T-helper 17 cell (primary cell): ENCODE results near the gene FNDC1. TPM values are rescaled to one million over a fixed set of nuclear protein-coding genes. Genes with fewer than 3 reads are reported as not detected.

Experiments
- ATAC-seq: fragments of 150-1000 bp; cut with Tn5 transposase; 2 replicates; pipeline ENCODE4 v1.10.0; 2021; ENCODE audit warnings: mild to moderate bottlenecking, moderate library complexity
- DNase-seq, 3 donors: peaks; one replicate each; pipeline versions ENCODE4 v3.0.0 to v3.0.0-alpha.2; 2020 to 2021
- H3K9me3 ChIP-seq: one replicate; pipeline ENCODE4 v1.7.0; 2013; ENCODE audit warnings: low read length, mild to moderate bottlenecking; ENCODE audit not compliant: control insufficient read depth, poor library complexity, severe bottlenecking
- H3K27ac Mint-ChIP-seq: one replicate; pipeline ENCODE4 v1.8.0; 2022; ENCODE audit warnings: mild to moderate bottlenecking, moderate library complexity, mixed read lengths
- H3K27me3 Mint-ChIP-seq: one replicate; pipeline ENCODE4 v1.8.0; 2022; ENCODE audit warnings: mixed read lengths
- H3K36me3 Mint-ChIP-seq: one replicate; pipeline ENCODE4 v1.8.0; 2022; ENCODE audit warnings: low read depth, mixed read lengths
- H3K4me1 Mint-ChIP-seq: one replicate; pipeline ENCODE4 v1.8.0; 2022; ENCODE audit warnings: mild to moderate bottlenecking, mixed read lengths
- H3K4me3 Mint-ChIP-seq: one replicate; pipeline ENCODE4 v1.8.0; 2022; ENCODE audit warnings: mild to moderate bottlenecking, moderate library complexity, mixed read lengths
- total RNA-seq, 4 donors: library from RNA in 2 of 4; stranded (reverse) in 2 of 4; gene quantifications; one replicate each; pipeline ENCODE4 v1.2.3 and lab custom pipeline; 2022 to 2026

Gene FNDC1
- total RNA-seq, 2 donors from 2014 or later, result not detected

DNA sequence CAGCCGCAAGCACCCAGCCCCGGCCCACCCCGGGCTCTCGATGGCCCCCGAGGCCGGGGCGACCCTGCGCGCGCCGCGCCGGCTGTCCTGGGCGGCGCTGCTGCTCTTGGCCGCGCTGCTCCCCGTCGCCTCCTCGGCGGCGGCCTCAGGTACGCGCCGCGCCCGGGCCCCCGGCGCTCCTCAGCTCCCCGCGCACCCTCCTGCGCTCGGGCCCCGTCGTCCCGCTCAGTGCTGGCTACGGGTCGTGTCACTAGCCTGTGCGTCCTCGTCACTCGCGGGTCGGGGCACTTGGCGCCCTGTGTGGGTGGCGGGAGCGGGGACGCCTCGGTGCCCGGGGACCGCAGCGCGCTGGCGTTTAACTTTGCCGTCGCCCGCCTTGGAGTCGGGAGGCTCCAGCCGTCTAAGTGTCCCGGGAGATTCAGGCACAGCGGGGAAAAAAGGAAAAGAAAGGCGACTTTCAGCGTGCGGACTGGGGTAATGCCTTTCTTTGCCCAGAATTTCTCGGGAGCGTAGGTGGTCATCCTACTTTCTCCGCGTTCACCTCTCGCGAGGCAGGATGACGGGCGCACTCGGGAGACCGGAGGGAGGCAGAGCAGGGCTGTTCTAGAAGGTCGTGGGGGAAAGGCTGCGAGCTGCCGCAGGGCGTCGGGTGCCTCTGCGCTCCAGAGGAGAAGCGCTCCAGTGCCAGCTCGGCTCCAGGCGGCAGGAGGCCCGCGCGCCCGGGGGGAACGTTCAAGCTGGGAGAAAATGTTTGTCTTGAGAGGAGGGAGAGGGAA is 545 bp downstream of the FNDC1 start:
- ATAC-seq, result peak; percentile 60
- H3K9me3 ChIP-seq, result no peaks in the 10 kb centered on the region
- Mint-ChIP-seq H3K36me3 (peaks cover 3% of the 10 kb centered on the region), H3K27me3 (peaks cover 89% of the 10 kb centered on the region), H3K4me3 (peak overlapping the region; percentile 83), H3K4me1 (peaks cover 24% of the 10 kb centered on the region), H3K27ac (no peak overlapping the region)
- no peak for DNase-seq

DNA sequence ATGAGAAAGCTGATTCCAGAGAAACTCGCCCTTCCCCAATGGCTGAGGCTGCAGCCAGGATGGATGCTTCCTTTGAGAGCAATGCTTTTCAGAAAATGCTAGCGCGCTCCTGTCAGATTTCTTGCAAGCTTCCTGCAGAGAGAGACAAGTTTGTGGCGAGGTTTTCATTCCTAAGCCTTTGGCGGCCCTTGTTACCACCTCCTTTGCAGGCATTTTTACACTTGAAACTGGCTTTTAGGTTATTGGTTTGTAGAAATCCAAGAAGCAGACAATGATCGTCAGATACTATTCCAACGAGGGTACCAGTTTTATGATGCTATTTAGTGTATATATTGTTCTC is 1.1 kb downstream of the FNDC1 start:
- Mint-ChIP-seq H3K36me3 (peaks cover 3% of the 10 kb centered on the region), H3K4me1 (peaks cover 24% of the 10 kb centered on the region), H3K27ac (no peak overlapping the region), H3K27me3 (peaks cover 84% of the 10 kb centered on the region), H3K4me3 (peak overlapping the region; percentile 83)
- ATAC-seq, result no peak
- no peak for DNase-seq
- no peaks in the 10 kb centered on the region for H3K9me3 ChIP-seq

DNA sequence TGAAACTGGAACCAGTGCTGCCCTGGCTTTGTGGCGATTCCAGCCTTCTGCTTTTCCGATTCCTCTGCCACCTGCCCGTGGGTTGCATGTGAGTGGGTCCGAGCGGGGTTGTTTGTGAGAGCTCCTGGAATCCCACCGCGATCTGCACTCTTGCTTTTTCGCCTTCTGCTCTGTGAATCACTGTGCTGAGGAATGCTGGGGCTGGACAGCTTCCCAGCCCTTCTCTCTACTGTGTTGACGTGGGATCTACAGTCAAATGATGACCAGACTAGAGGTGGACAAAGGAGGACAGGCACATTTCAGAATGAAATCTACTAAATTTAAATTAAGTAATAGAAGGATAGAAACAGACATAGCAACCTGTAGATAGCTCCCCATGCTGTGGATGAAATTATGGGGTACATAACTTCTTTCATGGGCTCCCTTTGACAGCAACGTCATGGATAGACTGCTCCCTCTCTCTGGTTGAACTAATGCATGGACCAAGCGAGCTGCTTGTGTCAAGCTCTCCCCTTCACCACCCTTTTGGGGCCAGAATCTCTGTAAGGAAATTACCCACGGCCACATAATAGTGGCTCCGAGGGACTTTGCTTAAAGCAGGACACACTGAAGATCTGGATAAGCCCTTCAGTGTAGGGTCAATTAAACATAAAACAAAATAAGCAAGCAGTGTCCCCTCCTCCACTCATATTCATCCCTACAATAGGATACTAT is 2.0 kb downstream of the FNDC1 start:
- Mint-ChIP-seq H3K4me3 (peak overlapping the region; percentile 36), H3K4me1 (peaks cover 24% of the 10 kb centered on the region), H3K27me3 (peaks cover 84% of the 10 kb centered on the region), H3K27ac (no peak overlapping the region), H3K36me3 (peaks cover 3% of the 10 kb centered on the region)
- no peak for ATAC-seq
- H3K9me3 ChIP-seq, result no peaks in the 10 kb centered on the region
- DNase-seq, result no peak

DNA sequence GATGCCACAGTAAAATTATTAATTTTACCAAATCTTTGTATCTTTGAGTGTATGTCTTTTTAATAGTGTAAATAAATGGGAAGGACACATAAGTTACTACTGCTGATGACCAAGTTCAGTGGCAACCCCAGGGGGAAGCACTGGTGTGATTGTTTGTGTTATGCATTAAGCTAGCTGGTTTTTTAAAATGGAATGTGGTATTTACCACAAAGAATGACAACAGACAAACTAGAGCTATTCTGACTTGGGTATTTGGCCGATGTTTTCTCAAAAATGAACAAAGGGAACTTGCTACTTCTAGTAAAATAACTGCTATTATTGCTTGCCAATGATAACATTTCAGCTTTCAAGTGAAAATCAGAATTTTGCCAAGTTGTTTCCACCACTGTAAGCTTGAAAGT is 2.9 kb downstream of the FNDC1 start:
- Mint-ChIP-seq H3K36me3 (no peaks in the 10 kb centered on the region), H3K4me1 (peaks cover 24% of the 10 kb centered on the region), H3K4me3 (no peak overlapping the region), H3K27me3 (peaks cover 82% of the 10 kb centered on the region), H3K27ac (no peak overlapping the region)
- ATAC-seq (no peak), DNase-seq (no peak)
- no peaks in the 10 kb centered on the region for H3K9me3 ChIP-seq

DNA sequence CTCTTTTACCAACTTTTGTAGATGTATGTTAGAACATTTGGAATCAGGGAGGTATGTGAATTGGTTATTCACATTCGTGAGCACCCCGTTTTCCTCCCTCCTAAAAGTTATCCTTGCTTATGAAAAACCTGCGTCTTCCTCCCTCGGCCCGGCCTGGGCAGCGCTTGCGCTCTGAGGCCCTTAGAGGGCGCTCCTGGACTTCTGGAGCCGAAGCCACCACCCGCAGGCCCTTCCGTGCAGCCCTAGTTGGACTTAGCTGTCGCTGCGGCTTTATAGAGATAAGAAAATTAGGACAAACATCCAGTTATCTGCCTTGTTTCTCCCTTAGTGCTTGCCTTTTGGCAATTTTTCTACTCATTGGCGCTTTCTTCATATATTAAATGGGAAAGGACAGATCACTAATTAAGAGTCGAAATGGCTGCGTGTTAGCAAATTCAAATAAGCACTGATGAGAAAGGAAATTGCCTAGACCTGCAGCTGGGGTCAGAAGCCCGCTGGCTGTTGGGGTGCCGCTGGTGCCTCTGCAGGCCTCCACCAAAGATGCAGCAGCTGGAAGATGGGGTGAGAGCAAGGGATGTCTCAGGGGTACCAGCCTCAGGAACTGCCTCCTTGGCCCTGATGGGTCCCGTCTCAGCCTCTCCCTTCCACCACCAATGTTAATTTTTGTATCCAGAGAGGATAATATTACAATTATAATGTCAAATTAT is 5.2 kb downstream of the FNDC1 start:
- H3K9me3 ChIP-seq, result no peaks in the 10 kb centered on the region
- H3K4me1 Mint-ChIP-seq, result peaks cover 18% of the 10 kb centered on the region
- H3K36me3 Mint-ChIP-seq, result peaks cover 4% of the 10 kb centered on the region
- ATAC-seq (peak; percentile 81), DNase-seq (peak; percentile 43 to 67 (median 49))
- peaks cover 73% of the 10 kb centered on the region for H3K27me3 Mint-ChIP-seq
- no peak overlapping the region for H3K4me3 Mint-ChIP-seq
- H3K27ac Mint-ChIP-seq, result no peak overlapping the region

DNA sequence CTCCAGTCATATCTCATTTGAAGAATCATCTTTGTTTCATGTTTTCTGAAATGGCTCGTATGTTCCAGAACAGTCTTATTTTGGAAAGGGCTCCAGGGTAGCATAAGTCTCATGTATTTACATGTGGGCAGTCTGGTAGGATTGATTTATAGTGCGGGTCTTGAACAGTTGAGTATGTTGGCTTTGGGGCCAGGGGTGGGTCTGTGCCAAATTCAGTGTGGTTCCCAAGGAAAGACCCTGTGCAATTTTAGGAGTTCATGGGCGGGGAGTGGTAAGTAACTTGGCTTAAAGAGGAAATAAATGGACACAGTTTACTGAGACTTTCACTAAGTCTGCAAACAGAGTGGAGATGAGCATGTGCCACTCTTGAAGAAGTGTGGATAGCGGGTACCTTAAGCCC is 7.7 kb downstream of the FNDC1 start:
- Mint-ChIP-seq H3K27ac (no peak overlapping the region), H3K27me3 (peaks cover 56% of the 10 kb centered on the region), H3K4me3 (peak overlapping the region; percentile 7), H3K36me3 (peaks cover 5% of the 10 kb centered on the region), H3K4me1 (peaks cover 17% of the 10 kb centered on the region)
- no peak for ATAC-seq
- DNase-seq, result no peak
- no peaks in the 10 kb centered on the region for H3K9me3 ChIP-seq

DNA sequence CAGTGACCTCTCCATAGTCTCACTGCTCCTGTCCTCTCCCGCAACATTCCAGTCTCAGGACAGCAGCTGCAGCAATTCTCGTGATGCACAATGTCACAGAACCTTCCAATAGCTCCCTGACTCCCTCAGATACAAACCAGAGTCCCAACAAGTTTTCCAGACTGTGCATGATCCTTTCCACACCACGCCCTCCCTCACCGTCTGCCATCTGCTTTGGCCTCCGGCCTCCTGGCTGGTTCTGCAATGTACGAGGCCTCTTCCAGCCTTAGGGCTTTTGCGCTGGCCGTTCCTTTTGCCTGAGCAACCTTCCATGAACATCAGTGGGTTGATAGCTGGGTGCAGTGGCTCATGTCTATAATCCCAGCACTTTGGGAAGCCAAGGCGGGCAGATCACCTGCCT is 9.6 kb downstream of the FNDC1 start:
- ATAC-seq, result no peak
- Mint-ChIP-seq H3K36me3 (peaks cover 8% of the 10 kb centered on the region), H3K27me3 (peaks cover 37% of the 10 kb centered on the region), H3K4me1 (peaks cover 29% of the 10 kb centered on the region), H3K4me3 (no peak overlapping the region), H3K27ac (no peak overlapping the region)
- no peak for DNase-seq
- H3K9me3 ChIP-seq, result no peaks in the 10 kb centered on the region

DNA sequence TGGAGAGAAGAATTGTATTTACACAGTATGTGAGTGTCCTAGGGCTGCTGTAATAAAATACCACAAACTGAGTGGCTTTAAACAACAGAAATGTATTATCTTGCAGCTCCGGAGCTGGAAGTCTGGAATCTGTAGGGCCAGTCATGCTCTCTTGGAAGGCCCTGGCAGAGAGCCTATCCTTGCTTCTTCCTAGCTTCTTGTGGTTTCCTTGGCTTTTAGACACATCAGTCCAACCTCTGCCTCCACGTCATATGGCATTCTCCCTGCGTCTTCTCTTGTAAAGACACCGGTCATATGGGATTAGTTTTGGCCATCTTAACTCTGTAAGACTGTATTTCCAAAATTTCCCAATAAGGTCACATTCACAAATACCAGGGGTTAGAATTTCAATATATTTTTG is 10.8 kb downstream of the FNDC1 start:
- Mint-ChIP-seq H3K4me1 (peaks cover 24% of the 10 kb centered on the region), H3K36me3 (peaks cover 8% of the 10 kb centered on the region), H3K27me3 (peaks cover 29% of the 10 kb centered on the region), H3K4me3 (no peak overlapping the region), H3K27ac (no peak overlapping the region)
- ATAC-seq, result no peak
- DNase-seq, result no peak
- no peaks in the 10 kb centered on the region for H3K9me3 ChIP-seq

DNA sequence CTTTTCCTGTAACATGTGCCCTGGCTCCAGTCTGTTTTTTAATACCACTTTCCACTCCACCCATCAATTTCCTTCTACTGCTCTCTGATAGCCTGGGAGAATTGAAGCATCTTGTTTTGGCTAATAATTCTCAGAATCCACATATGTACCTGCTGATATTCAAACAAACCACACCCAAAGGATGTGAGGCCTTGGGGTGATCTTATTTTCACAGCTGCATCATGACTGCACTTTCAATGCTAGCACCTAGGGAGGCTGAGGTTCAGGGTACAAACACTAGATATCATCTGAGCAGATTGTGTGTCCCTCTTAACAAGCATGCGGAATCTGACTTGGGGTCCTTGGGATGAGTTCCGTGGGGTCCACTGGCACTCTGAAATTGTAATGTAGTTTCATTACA is 12.7 kb downstream of the FNDC1 start:
- peaks cover 22% of the 10 kb centered on the region for H3K4me1 Mint-ChIP-seq
- no peaks in the 10 kb centered on the region for H3K9me3 ChIP-seq
- peak overlapping the region; percentile 83 for H3K27ac Mint-ChIP-seq
- peak; percentile 36 for ATAC-seq
- H3K4me3 Mint-ChIP-seq, result peak overlapping the region; percentile 75
- peaks cover 16% of the 10 kb centered on the region for H3K27me3 Mint-ChIP-seq
- DNase-seq, result no peak
- H3K36me3 Mint-ChIP-seq, result peaks cover 8% of the 10 kb centered on the region

DNA sequence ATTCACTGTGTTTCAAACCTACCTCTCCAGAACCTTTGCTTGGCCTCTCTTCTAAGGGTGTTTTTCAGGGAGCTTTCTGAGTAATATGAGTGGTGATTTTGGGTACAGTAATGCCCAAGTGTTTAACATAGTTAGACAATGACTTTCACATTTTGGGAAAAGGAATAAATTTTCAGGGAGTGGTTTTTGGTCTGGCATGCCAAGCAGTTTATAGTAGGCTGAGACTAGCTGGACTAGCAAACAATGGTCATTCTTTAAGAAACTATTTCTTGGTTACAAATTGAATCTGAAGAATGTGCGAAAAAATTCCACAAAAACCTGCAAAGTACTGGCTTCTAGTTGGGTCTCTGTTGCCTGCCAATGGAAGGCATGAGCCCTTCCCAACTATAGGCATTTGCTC is 15.4 kb downstream of the FNDC1 start:
- H3K4me3 Mint-ChIP-seq, result no peak overlapping the region
- DNase-seq (no peak), ATAC-seq (no peak)
- peaks cover 3% of the 10 kb centered on the region for H3K36me3 Mint-ChIP-seq
- no peak overlapping the region for H3K27ac Mint-ChIP-seq
- H3K27me3 Mint-ChIP-seq, result peaks cover 9% of the 10 kb centered on the region
- peaks cover 19% of the 10 kb centered on the region for H3K4me1 Mint-ChIP-seq
- no peaks in the 10 kb centered on the region for H3K9me3 ChIP-seq

DNA sequence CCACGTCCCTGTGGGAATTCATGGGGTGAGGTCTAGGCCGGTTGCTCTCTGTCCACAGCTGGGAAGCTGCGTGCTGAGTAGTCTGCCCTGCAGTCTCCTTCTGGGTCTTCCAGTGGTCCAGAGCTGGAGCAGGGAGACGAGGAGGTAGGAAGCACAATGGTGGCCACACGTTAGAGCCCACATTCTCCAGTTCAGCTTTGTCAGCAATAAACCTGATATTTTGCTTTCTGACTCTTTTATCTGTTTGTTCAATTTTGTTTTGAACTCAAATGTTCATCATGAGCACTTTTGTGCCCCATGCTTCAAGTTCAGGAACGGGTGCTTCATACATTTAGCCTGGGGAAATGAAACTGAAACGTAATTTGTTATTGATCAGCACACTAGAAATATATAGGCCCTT is 21.3 kb downstream of the FNDC1 start:
- ATAC-seq (no peak), DNase-seq (no peak)
- H3K27me3 Mint-ChIP-seq, result peaks cover 16% of the 10 kb centered on the region
- no peaks in the 10 kb centered on the region for H3K36me3 Mint-ChIP-seq
- no peaks in the 10 kb centered on the region for H3K9me3 ChIP-seq
- no peak overlapping the region for H3K27ac Mint-ChIP-seq
- no peak overlapping the region for H3K4me3 Mint-ChIP-seq
- no peaks in the 10 kb centered on the region for H3K4me1 Mint-ChIP-seq

DNA sequence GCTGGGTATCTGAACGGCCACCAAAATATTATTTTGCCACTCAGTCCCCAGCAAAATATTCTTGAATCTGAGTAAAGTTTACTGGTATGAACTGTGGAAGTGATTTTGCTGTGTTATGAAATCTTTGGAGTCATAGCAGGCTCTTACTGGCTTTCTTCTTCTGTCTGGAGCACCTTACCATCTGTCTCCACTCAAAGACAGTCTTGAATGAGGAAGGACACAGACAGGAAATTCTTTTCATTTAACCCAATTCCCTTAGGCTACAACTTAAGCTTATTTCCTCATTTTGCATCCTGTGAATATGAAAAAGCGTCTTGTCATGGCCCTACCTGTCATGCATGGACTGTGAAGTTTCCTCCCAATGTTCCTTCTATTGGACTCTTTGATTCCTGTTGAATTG is 24.7 kb downstream of the FNDC1 start:
- no peak for ATAC-seq
- no peak overlapping the region for H3K4me3 Mint-ChIP-seq
- DNase-seq, result no peak
- H3K27me3 Mint-ChIP-seq, result peaks cover 32% of the 10 kb centered on the region
- H3K27ac Mint-ChIP-seq, result no peak overlapping the region
- no peaks in the 10 kb centered on the region for H3K9me3 ChIP-seq
- no peaks in the 10 kb centered on the region for H3K36me3 Mint-ChIP-seq
- H3K4me1 Mint-ChIP-seq, result no peaks in the 10 kb centered on the region

DNA sequence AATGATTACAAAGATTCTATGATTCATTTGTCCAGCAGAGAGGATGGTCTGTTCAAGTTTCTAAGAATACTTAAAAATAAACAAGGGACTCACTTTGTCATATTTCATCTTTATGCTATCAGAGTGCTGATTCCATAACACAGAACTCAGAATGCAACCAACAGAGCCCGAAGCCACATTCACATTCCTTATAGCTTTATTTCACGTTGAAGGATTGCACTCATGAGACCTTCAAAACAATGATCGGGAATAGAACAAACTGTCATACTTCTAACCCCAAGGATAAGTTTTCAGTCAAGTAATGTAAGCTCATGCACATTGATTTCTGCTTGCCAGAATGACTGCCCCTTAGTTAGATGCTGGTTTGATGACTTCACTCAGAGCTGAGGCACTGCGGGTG is 25.2 kb downstream of the FNDC1 start:
- Mint-ChIP-seq H3K36me3 (no peaks in the 10 kb centered on the region), H3K4me3 (no peak overlapping the region), H3K27me3 (peaks cover 33% of the 10 kb centered on the region), H3K4me1 (no peaks in the 10 kb centered on the region), H3K27ac (no peak overlapping the region)
- H3K9me3 ChIP-seq, result no peaks in the 10 kb centered on the region
- DNase-seq (no peak), ATAC-seq (no peak)
